K562 (cell line): Measurements from ENCODE around the gene MADCAM1. TPM values are rescaled to one million over a fixed set of nuclear protein-coding genes. Genes with fewer than 3 reads are reported as not detected.

Experiments
- ATAC-seq: fragments of 200-7000 bp; cut with Tn5 transposase; 3 replicates; pipeline ENCODE4 v1.9.1; 2020; ENCODE audit warnings: moderate library complexity
- BruUV-seq: library from RNA; stranded (reverse); fragments of 400-500 nt; replicated peaks from 2 replicates; lab custom pipeline; 2021; lab: Mats Ljungman, UMichigan
- CTCF ChIA-PET: fragments of 300-600 bp; formaldehyde crosslinking; extraction: SDS; loops from one replicate; lab custom pipeline; 2021; ENCODE audit warnings: low intra/inter-chr PET ratio; lab: Yijun Ruan, JAX
- POLR2A ChIA-PET: fragments of 300-600, 350-650 bp; sonication (Branson Sonifier 250); formaldehyde crosslinking; extraction: SDS; loops from one replicate; lab custom pipeline; 2021; ENCODE audit warnings: antibody characterized with exemption, inconsistent platforms; lab: Yijun Ruan, JAX
- DNase-seq, 4 experiments: peaks; one replicate each; pipeline versions ENCODE4 v3.0.0 to v3.0.0-alpha.2; 2011 to 2018; ENCODE audit warnings: low spot score in 3 of 4, mixed read lengths in 3 of 4; ENCODE audit errors: extremely low read depth in 1 of 4
- FAIRE-seq: peaks from 2 replicates; lab custom pipeline; 2011; peaks lifted over from hg19 to GRCh38; lab: Jason Lieb, UNC
- H2AFZ ChIP-seq: 2 replicates; pipeline ENCODE4 v1.6.0; 2011; ENCODE audit warnings: low read depth, low read length, control low read depth, inconsistent platforms
- H3K27ac ChIP-seq: fragments of 200-600 bp; 3 replicates; pipeline ENCODE4 v1.8.0; 2011; ENCODE audit warnings: low read depth, mild to moderate bottlenecking, control low read depth, inconsistent platforms, low read length, moderate library complexity, mixed read lengths; ENCODE audit errors: extremely low read depth
- H3K27me3 ChIP-seq, 2 experiments: fragments of 300-600 bp in 1 of 2; 2 replicates in 1 of 2; 3 replicates in 1 of 2; pipeline versions ENCODE4 v1.6.0 to v1.8.0; 2011; ENCODE audit warnings: inconsistent platforms in 2 of 2, low read length in 2 of 2, mild to moderate bottlenecking in 1 of 2, mixed read lengths in 1 of 2, moderate library complexity in 1 of 2; ENCODE audit not compliant: control insufficient read depth in 2 of 2, insufficient read depth in 2 of 2
- H3K36me3 ChIP-seq: fragments of 300-600 bp; 3 replicates; pipeline ENCODE4 v1.8.0; 2011; ENCODE audit warnings: mild to moderate bottlenecking, low read length, inconsistent platforms; ENCODE audit not compliant: control insufficient read depth, insufficient read depth
- H3K4me1 ChIP-seq, 2 experiments: fragments of 200-600 bp in 1 of 2; replicated peaks in 1 of 2; 2 replicates in 1 of 2; 3 replicates in 1 of 2; pipeline versions ENCODE4 v1.5.1 to v1.8.0; 2011; ENCODE audit warnings: inconsistent platforms in 2 of 2, low read length in 2 of 2, mild to moderate bottlenecking in 1 of 2, mixed read lengths in 1 of 2, moderate library complexity in 1 of 2; ENCODE audit not compliant: control insufficient read depth in 2 of 2, insufficient read depth in 2 of 2
- H3K4me2 ChIP-seq: 2 replicates; pipeline ENCODE4 v1.6.1; 2011; ENCODE audit warnings: low read length, control low read depth, inconsistent platforms, mixed read lengths; ENCODE audit not compliant: insufficient read depth
- H3K4me3 ChIP-seq: fragments of 200-600 bp; sonication (generic), shearing (Covaris generic); 2 replicates; pipeline ENCODE4 v1.5.1; 2016; ENCODE audit warnings: control low read depth, inconsistent platforms
- H3K79me2 ChIP-seq: fragments of 200-600 bp; 3 replicates; pipeline ENCODE4 v1.8.0; 2011; ENCODE audit warnings: low read length, inconsistent platforms; ENCODE audit not compliant: control insufficient read depth, insufficient read depth
- H3K9ac ChIP-seq, 2 experiments: 2 replicates each; pipeline versions ENCODE4 v1.6.0 to v1.6.1; 2011; ENCODE audit warnings: low read depth in 2 of 2, low read length in 2 of 2, control low read depth in 1 of 2, inconsistent platforms in 1 of 2, mild to moderate bottlenecking in 1 of 2, mixed read lengths in 1 of 2; ENCODE audit not compliant: insufficient read depth in 1 of 2
- H3K9me1 ChIP-seq: one replicate; pipeline ENCODE4 v1.6.0; 2011; ENCODE audit warnings: inconsistent platforms, mild to moderate bottlenecking, low read length, moderate library complexity; ENCODE audit not compliant: control insufficient read depth, insufficient read depth
- H3K9me3 ChIP-seq: replicated peaks from 2 replicates; pipeline ENCODE4 v1.5.1; 2011; ENCODE audit warnings: low read depth, low read length, inconsistent platforms; ENCODE audit not compliant: control insufficient read depth, insufficient read depth
- H4K20me1 ChIP-seq: replicated peaks from 2 replicates; pipeline ENCODE4 v1.6.1; 2011; ENCODE audit warnings: low read length, inconsistent platforms, mixed read lengths; ENCODE audit not compliant: control insufficient read depth, insufficient read depth
- CBFB ChIP-seq: sonication (generic); formaldehyde crosslinking; IDR thresholded peaks from 2 replicates; pipeline ENCODE4 v1.4.0; 2020; ENCODE audit warnings: mild to moderate bottlenecking, missing genetic modification reagents
- CREM ChIP-seq: IDR thresholded peaks from 2 replicates; pipeline ENCODE4 v1.6.1; 2014; ENCODE audit warnings: antibody characterized with exemption, low read depth
- CTBP1 ChIP-seq: fragments of 450-650 bp; IDR thresholded peaks from 2 replicates; pipeline ENCODE4 v1.6.1; 2016; ENCODE audit warnings: borderline replicate concordance
- ELF2 ChIP-seq: fragments of 250-450 bp; sonication (Bioruptor Pico); IDR thresholded peaks from 2 replicates; pipeline ENCODE4 v1.5.0; 2021; ENCODE audit warnings: mild to moderate bottlenecking
- ESRRA ChIP-seq: fragments of 450-650 bp; IDR thresholded peaks from 2 replicates; pipeline ENCODE4 v1.6.1; 2014; ENCODE audit warnings: low read depth, mild to moderate bottlenecking, moderate library complexity, borderline replicate concordance
- KLF1 ChIP-seq: fragments of 450-650 bp; IDR thresholded peaks from 2 replicates; pipeline ENCODE4 v1.6.1; 2016; ENCODE audit warnings: missing genetic modification characterization, missing compliant biosample characterization
- L3MBTL2 ChIP-seq: fragments of 450-650 bp; IDR thresholded peaks from 2 replicates; pipeline ENCODE4 v1.6.1; 2016; ENCODE audit warnings: mild to moderate bottlenecking, moderate library complexity
- MCM3 ChIP-seq: fragments of 450-650 bp; IDR thresholded peaks from 2 replicates; pipeline ENCODE4 v1.6.1; 2016
- MEF2D ChIP-seq: conservative IDR thresholded peaks from 2 replicates; pipeline ENCODE4 v1.6.1; 2016; ENCODE audit warnings: low read depth, missing genetic modification characterization, missing compliant biosample characterization
- MEIS2 ChIP-seq: fragments of 450-650 bp; IDR thresholded peaks from 2 replicates; pipeline ENCODE4 v1.6.1; 2014; ENCODE audit warnings: mild to moderate bottlenecking; ENCODE audit not compliant: partially characterized antibody
- PHF20 ChIP-seq: fragments of 450-650 bp; IDR thresholded peaks from 2 replicates; pipeline ENCODE4 v1.6.1; 2018; ENCODE audit not compliant: partially characterized antibody
- PHF8 ChIP-seq: fragments of 200-600 bp; sonication (generic); IDR thresholded peaks from 2 replicates; pipeline ENCODE4 v1.6.1; 2012; ENCODE audit warnings: mixed run types, mild to moderate bottlenecking, inconsistent platforms, low read length, moderate library complexity, borderline replicate concordance
- TOE1 ChIP-seq, 2 experiments: fragments of 450-650 bp in 1 of 2; sonication (generic) in 1 of 2; formaldehyde crosslinking in 1 of 2; IDR thresholded peaks; 2 replicates each; pipeline versions ENCODE4 v1.7.1 to v1.8.0; 2016 to 2022; ENCODE audit warnings: borderline replicate concordance in 2 of 2, mild to moderate bottlenecking in 2 of 2, antibody characterized with exemption in 1 of 2, inconsistent platforms in 1 of 2, low read depth in 1 of 2, missing genetic modification reagents in 1 of 2, moderate library complexity in 1 of 2
- ZFX ChIP-seq: sonication (generic); formaldehyde crosslinking; IDR thresholded peaks from 2 replicates; pipeline ENCODE4 v1.8.0; 2022; ENCODE audit warnings: mild to moderate bottlenecking, missing genetic modification reagents, moderate library complexity
- whole genome bisulfite sequencing: fragments of 100-300 bp; shearing (Covaris generic); methylation state at CpG from one replicate; pipeline ENCODE4 v1.1.6; 2016; ENCODE audit warnings: low coverage, mixed read lengths; ENCODE audit not compliant: insufficient coverage; ENCODE audit errors: missing lambda C conversion rate; 5-methylcytosine and 5-hydroxymethylcytosine counted together
- in situ Hi-C: fragments of 300-500 bp; cut with MboI; formaldehyde crosslinking; loops from 4 replicates; pipeline ENCODE4 v1.15.0; 2018; ENCODE audit warnings: inconsistent platforms, mixed read lengths
- intact Hi-C: fragments of 100-400 bp; cut with micrococcal nuclease; formaldehyde crosslinking; loops from 2 replicates; pipeline ENCODE4 v1.14.2; 2022
- polyA plus RNA-seq, 8 experiments: library from polyadenylated mRNA; depleted of rRNA in 4 of 8; stranded (reverse) in 5 of 8; unstranded in 3 of 8; fragments of >200 nt; fragmentation: Nextera tagmentation in 2 of 8; fragmentation: Illumina TruSeq in 1 of 8; extraction: Ambion mirVana in 2 of 8; extraction: Trizol in 1 of 8; gene quantifications; 2 replicates each; pipeline versions ENCODE4 v1.2.1 to v1.2.3, GENCODE V29; 2011 to 2014; ENCODE audit warnings: inconsistent platforms in 1 of 8, missing spikeins in 1 of 8
- total RNA-seq, 7 experiments: library from RNA; depleted of rRNA in 6 of 7; stranded (reverse); fragments of >200 nt in 6 of 7; fragmentation: Illumina TruSeq in 2 of 7; extraction: Trizol in 2 of 7; gene quantifications; 2 replicates each; pipeline versions ENCODE4 v1.2.1 to v1.2.3, GENCODE V29; 2011 to 2021; ENCODE audit warnings: low replicate concordance in 1 of 7
- TF ChIP-seq, protein P1 (sequence below): sonication (generic); formaldehyde crosslinking; IDR thresholded peaks from 2 replicates; pipeline ENCODE4 v1.9.0; 2022; ENCODE audit warnings: mild to moderate bottlenecking, missing genetic modification reagents
- TF ChIP-seq, protein P2 (sequence below): fragments of 450-650 bp; formaldehyde crosslinking; IDR thresholded peaks from 2 replicates; pipeline ENCODE4 v1.4.0; 2020; ENCODE audit warnings: mild to moderate bottlenecking, moderate library complexity
- TF ChIP-seq, protein P3 (sequence below), 2 experiments: fragments of 450-650 bp; conservative IDR thresholded peaks; 2 replicates each; pipeline ENCODE4 v1.6.1; 2017; ENCODE audit warnings: mild to moderate bottlenecking in 2 of 2, moderate library complexity in 2 of 2

MADCAM1 gene
- total and polyA plus RNA-seq, 9 of the 15 experiments (the other 6 are each of a cell fraction or from before 2014, with no cell fraction given) = 0.09 to 0.36 (median 0.09) TPM; not detected in 6

DNA sequence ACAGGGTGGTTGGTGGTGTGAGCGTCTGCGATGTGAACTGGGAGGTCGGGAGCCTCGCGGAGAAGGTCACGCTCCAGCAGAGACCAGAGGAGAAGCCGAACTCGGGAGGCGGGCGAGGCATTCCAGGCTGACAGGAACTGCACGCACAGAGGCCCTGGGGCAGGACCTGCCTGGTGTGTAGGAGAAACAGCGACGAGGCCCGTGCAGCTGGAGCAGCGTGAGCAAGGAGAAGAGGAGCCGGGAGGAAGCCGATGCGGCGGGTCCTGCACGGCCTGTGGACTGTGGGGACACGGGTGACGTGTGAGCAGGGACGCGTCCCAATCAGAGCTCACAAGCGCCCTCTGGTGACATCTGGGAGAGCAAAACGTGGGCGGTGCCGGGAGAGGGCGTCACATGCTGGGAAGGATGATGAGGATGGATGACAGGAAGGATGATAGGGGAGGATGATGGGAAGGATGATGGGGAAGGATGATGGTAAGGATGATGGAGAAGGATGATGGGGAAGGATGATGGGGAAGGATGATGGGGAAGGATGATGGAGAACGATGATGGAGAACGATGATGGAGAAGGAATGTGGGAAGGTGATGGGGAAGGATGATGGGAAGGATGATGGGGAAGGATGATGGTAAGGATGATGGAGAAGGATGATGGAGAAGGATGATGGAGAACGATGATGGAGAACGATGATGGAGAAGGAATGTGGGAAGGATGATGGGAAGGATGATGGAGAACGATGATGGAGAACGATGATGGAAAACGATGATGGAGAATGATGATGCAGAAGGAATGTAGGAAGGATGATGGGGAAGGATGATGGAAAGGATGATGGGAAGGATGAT lies 16.1 kb upstream of the MADCAM1 start:
- peak; percentile 93 for ATAC-seq
- Histone ChIP-seq H3K9me1 (no peaks in the 10 kb centered on the region), H3K9me3 (peaks cover 6% of the 10 kb centered on the region; the same call in 1 of the 2 replicates), H3K79me2 (no peaks in the 10 kb centered on the region), H3K27me3 (peaks cover 0 to 11% of the 10 kb centered on the region in 2 experiments; a peak in 2 of 5 replicates), H3K4me3 (no peak overlapping the region), H3K4me1 (peaks cover 0 to 35% of the 10 kb centered on the region in 2 experiments; a peak in 2 of 5 replicates), H3K36me3 (no peaks in the 10 kb centered on the region), H2AFZ (peak overlapping the region; percentile 41; the same call in 1 of the 2 replicates), H4K20me1 (no peaks in the 10 kb centered on the region; the same call in 1 of the 2 replicates), H3K4me2 (0 out of 2 replicates have a peak overlapping the region, but pooled peaks have one; percentile 23), H3K27ac (no peak overlapping the region), H3K9ac (peak overlapping the region in 1 of 2 experiments; percentile 78; a peak in 1 of 4 replicates)
- in situ Hi-C loops (no loop called here), intact Hi-C loops (no loop called here)
- WGBS = 24% methylated on average over 24 of the region's 36 CpGs
- peak; percentile 51 for FAIRE-seq
- ChIA-PET POLR2A (no interaction called here), CTCF (no interaction called here)
- peak; percentile 77 to 81 (median 78) for DNase-seq
- BruUV-seq = no TSS peak
- TF ChIP-seq, protein P1, sequence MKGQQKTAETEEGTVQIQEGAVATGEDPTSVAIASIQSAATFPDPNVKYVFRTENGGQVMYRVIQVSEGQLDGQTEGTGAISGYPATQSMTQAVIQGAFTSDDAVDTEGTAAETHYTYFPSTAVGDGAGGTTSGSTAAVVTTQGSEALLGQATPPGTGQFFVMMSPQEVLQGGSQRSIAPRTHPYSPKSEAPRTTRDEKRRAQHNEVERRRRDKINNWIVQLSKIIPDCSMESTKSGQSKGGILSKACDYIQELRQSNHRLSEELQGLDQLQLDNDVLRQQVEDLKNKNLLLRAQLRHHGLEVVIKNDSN (CRISPR knock-in tag) = peak; percentile 86
- TF ChIP-seq CBFB (CRISPR knock-in tag) = no peak
- TF ChIP-seq L3MBTL2 = peak; percentile 61; the same call in 1 of the 2 replicates
- peak; percentile 99 for TF ChIP-seq CTBP1
- 0 out of 2 replicates have a peak, but pooled peaks have one; percentile 15 for TF ChIP-seq MEF2D (tag)
- peak; percentile 31 for TF ChIP-seq PHF20
- TF ChIP-seq, protein P2, sequence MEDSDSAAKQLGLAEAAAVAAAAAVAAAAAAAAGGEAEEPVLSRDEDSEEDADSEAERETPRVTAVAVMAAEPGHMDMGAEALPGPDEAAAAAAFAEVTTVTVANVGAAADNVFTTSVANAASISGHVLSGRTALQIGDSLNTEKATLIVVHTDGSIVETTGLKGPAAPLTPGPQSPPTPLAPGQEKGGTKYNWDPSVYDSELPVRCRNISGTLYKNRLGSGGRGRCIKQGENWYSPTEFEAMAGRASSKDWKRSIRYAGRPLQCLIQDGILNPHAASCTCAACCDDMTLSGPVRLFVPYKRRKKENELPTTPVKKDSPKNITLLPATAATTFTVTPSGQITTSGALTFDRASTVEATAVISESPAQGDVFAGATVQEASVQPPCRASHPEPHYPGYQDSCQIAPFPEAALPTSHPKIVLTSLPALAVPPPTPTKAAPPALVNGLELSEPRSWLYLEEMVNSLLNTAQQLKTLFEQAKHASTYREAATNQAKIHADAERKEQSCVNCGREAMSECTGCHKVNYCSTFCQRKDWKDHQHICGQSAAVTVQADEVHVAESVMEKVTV (CRISPR knock-in tag) = no peak
- peak; percentile 81 for TF ChIP-seq CREM
- TF ChIP-seq PHF8 = peak; percentile 18; the same call in 1 of the 2 replicates
- TF ChIP-seq, protein P3, sequence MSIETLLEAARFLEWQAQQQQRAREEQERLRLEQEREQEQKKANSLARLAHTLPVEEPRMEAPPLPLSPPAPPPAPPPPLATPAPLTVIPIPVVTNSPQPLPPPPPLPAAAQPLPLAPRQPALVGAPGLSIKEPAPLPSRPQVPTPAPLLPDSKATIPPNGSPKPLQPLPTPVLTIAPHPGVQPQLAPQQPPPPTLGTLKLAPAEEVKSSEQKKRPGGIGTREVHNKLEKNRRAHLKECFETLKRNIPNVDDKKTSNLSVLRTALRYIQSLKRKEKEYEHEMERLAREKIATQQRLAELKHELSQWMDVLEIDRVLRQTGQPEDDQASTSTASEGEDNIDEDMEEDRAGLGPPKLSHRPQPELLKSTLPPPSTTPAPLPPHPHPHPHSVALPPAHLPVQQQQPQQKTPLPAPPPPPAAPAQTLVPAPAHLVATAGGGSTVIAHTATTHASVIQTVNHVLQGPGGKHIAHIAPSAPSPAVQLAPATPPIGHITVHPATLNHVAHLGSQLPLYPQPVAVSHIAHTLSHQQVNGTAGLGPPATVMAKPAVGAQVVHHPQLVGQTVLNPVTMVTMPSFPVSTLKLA (conservative IDR thresholded peaks at IDR 0.05) = peak in 1 of 2 experiments; percentile 64
- peak; percentile 53; the same call in 1 of the 2 replicates for TF ChIP-seq TOE1 (IDR thresholded peaks at IDR 0.05; ENCODE audit: borderline replicate concordance)
- TF ChIP-seq TOE1 (CRISPR knock-in tag; IDR thresholded peaks at IDR 0.05; ENCODE audit: borderline replicate concordance, low read depth) = no peak
- 0 out of 2 replicates have a peak, but pooled peaks have one; percentile 39 for TF ChIP-seq ESRRA
- 0 out of 2 replicates have a peak, but pooled peaks have one; percentile 37 for TF ChIP-seq MCM3
- no peak for TF ChIP-seq KLF1 (tag)
- no peak for TF ChIP-seq ELF2 (CRISPR knock-in tag)
- peak; percentile 35 for TF ChIP-seq MEIS2
- TF ChIP-seq ZFX (CRISPR knock-in tag) = no peak
